KMS-11 (cell line): ENCODE results near the gene TBX6.

Experiments used
- H2AFZ ChIP-seq: fragments of 200-600 bp; sonication (generic); 2 replicates; pipeline ENCODE4 v1.6.1; 2016; ENCODE audit warnings: antibody characterized with exemption, mixed run types, low read depth
- H3K27ac ChIP-seq: fragments of 200-600 bp; sonication (generic); 2 replicates; pipeline ENCODE4 v1.6.1; 2016; ENCODE audit warnings: mild to moderate bottlenecking, mixed run types
- H3K27me3 ChIP-seq: fragments of 200-600 bp; sonication (generic); 2 replicates; pipeline ENCODE4 v1.6.1; 2017; ENCODE audit warnings: mild to moderate bottlenecking, low read depth, mixed run types, moderate library complexity; ENCODE audit not compliant: insufficient read depth
- H3K36me3 ChIP-seq: fragments of 200-600 bp; sonication (generic); 2 replicates; pipeline ENCODE4 v1.6.1; 2017; ENCODE audit warnings: mild to moderate bottlenecking, mixed run types; ENCODE audit not compliant: insufficient read depth
- H3K4me1 ChIP-seq: fragments of 200-600 bp; sonication (generic); 2 replicates; pipeline ENCODE4 v1.6.1; 2016; ENCODE audit warnings: mild to moderate bottlenecking, low read depth, mixed run types; ENCODE audit not compliant: poor library complexity, severe bottlenecking
- H3K4me2 ChIP-seq: fragments of 200-600 bp; sonication (generic); 2 replicates; pipeline ENCODE4 v1.7.0; 2016; ENCODE audit warnings: mild to moderate bottlenecking, mixed run types
- H3K4me3 ChIP-seq: fragments of 200-600 bp; sonication (generic); IDR thresholded peaks from 2 replicates; pipeline ENCODE4 v1.6.1; 2017; ENCODE audit warnings: low read depth, low read length, mixed read lengths; ENCODE audit not compliant: insufficient read depth
- H3K79me2 ChIP-seq: fragments of 200-600 bp; sonication (generic); 2 replicates; pipeline ENCODE4 v1.6.1; 2016; ENCODE audit warnings: low read depth, mixed run types; ENCODE audit not compliant: insufficient read depth
- H3K9ac ChIP-seq: fragments of 200-600 bp; sonication (generic); 2 replicates; pipeline ENCODE4 v1.6.1; 2016; ENCODE audit warnings: mild to moderate bottlenecking, mixed run types
- H4K20me1 ChIP-seq: fragments of 200-600 bp; sonication (generic); 2 replicates; pipeline ENCODE4 v1.6.1; 2016; ENCODE audit warnings: mild to moderate bottlenecking, mixed run types; ENCODE audit not compliant: insufficient read depth
- TF ChIP-seq, protein P1 (sequence below): fragments of 200-600 bp; sonication (generic); conservative IDR thresholded peaks from 2 replicates; pipeline ENCODE4 v1.6.1; 2017; ENCODE audit warnings: low read depth, mild to moderate bottlenecking, antibody characterized with exemption, low read length, moderate library complexity, mixed read lengths

Gene TBX6

DNA sequence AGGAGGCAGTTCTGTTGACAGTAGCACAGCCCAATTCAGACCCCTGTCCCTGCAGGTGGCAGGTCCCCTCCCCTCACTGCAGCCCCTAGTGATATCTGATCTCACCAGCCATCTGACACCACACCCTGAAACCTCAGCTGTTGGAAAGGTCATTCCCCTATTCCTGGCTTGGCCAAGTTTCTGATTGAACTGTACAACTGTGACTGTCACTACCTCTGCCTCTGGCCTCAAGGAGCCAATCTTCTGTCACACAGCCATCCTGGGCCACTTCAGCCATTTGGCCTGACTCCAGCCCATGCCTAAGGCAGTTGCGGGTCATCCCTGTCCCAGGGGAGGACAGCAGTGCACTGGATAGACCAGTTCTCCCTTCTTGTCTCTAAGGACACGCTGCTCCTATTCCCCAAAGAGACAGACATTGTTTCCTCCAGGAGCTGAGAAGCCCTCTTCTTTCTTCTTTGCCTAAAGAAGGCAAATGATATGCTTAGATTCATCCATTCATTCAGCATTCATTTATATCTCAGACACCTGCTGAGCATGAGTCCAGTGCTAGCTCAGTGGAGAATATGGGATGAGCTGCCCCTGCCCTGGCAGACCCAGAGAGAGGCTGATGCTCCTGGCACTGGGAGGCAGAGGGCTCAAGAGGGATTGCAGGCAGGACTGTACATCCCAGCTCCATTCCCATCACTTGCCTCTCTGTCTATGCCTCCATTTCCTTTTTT is 30.7 kb downstream of the TBX6 start:
- no peaks in the 10 kb centered on the region for H3K36me3 ChIP-seq
- H3K27ac ChIP-seq = no peak overlapping the region
- peaks cover 17% of the 10 kb centered on the region for H3K79me2 ChIP-seq
- no peak overlapping the region for H3K4me3 ChIP-seq
- peaks cover 25% of the 10 kb centered on the region for H3K4me1 ChIP-seq
- no peak overlapping the region for H3K9ac ChIP-seq
- TF ChIP-seq, protein P1, sequence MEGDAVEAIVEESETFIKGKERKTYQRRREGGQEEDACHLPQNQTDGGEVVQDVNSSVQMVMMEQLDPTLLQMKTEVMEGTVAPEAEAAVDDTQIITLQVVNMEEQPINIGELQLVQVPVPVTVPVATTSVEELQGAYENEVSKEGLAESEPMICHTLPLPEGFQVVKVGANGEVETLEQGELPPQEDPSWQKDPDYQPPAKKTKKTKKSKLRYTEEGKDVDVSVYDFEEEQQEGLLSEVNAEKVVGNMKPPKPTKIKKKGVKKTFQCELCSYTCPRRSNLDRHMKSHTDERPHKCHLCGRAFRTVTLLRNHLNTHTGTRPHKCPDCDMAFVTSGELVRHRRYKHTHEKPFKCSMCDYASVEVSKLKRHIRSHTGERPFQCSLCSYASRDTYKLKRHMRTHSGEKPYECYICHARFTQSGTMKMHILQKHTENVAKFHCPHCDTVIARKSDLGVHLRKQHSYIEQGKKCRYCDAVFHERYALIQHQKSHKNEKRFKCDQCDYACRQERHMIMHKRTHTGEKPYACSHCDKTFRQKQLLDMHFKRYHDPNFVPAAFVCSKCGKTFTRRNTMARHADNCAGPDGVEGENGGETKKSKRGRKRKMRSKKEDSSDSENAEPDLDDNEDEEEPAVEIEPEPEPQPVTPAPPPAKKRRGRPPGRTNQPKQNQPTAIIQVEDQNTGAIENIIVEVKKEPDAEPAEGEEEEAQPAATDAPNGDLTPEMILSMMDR = no peak
- H3K4me2 ChIP-seq = no peak overlapping the region
- no peaks in the 10 kb centered on the region for H4K20me1 ChIP-seq
- H3K27me3 ChIP-seq = no peaks in the 10 kb centered on the region
- H2AFZ ChIP-seq = no peak overlapping the region

DNA sequence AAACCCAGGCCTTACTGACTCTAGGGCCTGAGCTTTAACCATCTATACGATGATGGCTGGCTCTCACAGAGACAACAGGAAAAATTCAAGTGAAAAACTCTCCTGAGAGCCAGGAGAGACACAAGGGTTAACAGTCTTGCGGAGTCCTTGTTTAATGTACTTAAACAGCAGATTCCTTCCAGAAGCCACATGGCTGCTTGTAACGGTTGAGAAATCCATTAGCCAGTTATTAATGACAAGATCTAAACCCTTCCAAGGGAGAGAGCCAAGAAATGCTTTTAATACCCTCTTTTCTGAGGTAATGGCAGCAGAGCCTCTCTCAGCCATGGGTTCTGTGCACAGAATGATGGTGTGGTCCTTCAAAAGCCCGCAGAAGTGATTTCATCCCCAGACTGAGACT is 31.4 kb downstream of the TBX6 start:
- Histone ChIP-seq H3K4me1 (peaks cover 25% of the 10 kb centered on the region), H4K20me1 (no peaks in the 10 kb centered on the region), H3K4me2 (no peak overlapping the region), H3K4me3 (no peak overlapping the region), H3K9ac (no peak overlapping the region), H3K79me2 (peaks cover 13% of the 10 kb centered on the region; the same call in 1 of the 2 replicates), H3K27ac (no peak overlapping the region), H3K27me3 (no peaks in the 10 kb centered on the region), H2AFZ (no peak overlapping the region), H3K36me3 (no peaks in the 10 kb centered on the region)
- TF ChIP-seq, protein P1 = no peak

DNA sequence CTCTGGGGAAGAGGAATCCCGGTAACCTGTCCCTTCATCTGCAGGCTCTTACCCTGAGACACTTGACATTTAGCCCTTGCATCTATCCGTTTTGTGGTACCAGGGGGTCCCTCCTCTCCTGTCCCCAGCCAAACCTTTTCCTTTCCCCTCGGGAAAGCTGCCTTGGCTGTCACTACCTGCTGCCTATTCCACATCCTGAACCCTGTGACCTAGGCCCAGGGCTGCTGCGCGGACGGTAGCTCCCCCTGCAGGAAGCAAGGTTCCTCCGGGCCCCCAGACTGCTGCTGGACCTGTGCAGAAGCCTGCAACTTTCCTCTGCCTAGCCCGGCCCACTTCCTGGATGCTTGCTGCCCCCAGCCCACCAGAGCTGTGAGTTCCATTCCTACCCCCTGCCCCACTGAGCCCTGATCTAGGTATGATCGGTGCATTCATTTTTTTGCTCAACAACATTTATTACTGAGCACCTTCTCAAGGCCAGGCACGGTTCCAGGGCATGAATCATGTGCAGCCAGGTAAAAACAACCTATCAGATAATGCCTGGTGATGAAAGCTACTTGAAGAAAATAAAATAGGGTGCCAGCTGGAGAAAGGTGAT is 36.7 kb downstream of the TBX6 start:
- peaks cover 8% of the 10 kb centered on the region for H3K4me1 ChIP-seq
- no peak overlapping the region for H3K4me2 ChIP-seq
- no peak overlapping the region for H3K27ac ChIP-seq
- H3K36me3 ChIP-seq = no peaks in the 10 kb centered on the region
- H3K27me3 ChIP-seq = no peaks in the 10 kb centered on the region
- TF ChIP-seq, protein P1 = peak; percentile 49
- no peak overlapping the region for H3K4me3 ChIP-seq
- H4K20me1 ChIP-seq = no peaks in the 10 kb centered on the region
- no peak overlapping the region for H3K9ac ChIP-seq
- H2AFZ ChIP-seq = no peak overlapping the region
- no peaks in the 10 kb centered on the region for H3K79me2 ChIP-seq

DNA sequence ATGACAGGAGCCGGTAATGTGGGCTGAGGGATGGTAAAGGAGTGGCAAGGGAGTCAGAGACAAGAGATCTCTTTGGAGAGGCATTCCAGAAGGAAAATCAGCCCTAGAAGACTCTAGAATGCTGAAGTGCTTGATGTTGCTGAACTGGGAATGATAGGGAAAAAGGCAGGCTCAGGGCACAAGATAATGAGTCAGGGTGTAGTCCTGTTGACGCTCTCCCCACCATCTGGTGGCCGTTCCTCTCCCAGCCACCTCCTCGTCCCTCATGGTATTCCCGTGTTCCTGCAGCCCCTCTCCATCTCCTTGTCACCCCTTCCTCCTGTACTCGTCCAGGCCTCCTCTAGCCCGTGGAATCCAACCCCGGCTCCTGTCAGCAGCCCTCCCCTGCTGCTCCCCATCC is 37.3 kb downstream of the TBX6 start:
- H3K36me3 ChIP-seq = no peaks in the 10 kb centered on the region
- H3K4me2 ChIP-seq = no peak overlapping the region
- H3K9ac ChIP-seq = no peak overlapping the region
- H3K27ac ChIP-seq = no peak overlapping the region
- H3K27me3 ChIP-seq = no peaks in the 10 kb centered on the region
- TF ChIP-seq, protein P1 = no peak
- H3K4me3 ChIP-seq = no peak overlapping the region
- H4K20me1 ChIP-seq = no peaks in the 10 kb centered on the region
- no peak overlapping the region for H2AFZ ChIP-seq
- peaks cover 8% of the 10 kb centered on the region for H3K4me1 ChIP-seq
- H3K79me2 ChIP-seq = no peaks in the 10 kb centered on the region
